Nephron (organoid): ENCODE results near the gene CDV3.

Experiments
- H3K27ac Mint-ChIP-seq, 3 experiments: 2 replicates each; pipeline ENCODE4 v1.8.0; 2020; ENCODE audit warnings: mixed read lengths in 3 of 3, mild to moderate bottlenecking in 2 of 3, moderate library complexity in 1 of 3
- H3K27me3 Mint-ChIP-seq: 2 replicates; pipeline ENCODE4 v1.8.0; 2021; ENCODE audit warnings: low read depth, mild to moderate bottlenecking, moderate library complexity, mixed read lengths
- H3K36me3 Mint-ChIP-seq: 2 replicates; pipeline ENCODE4 v1.8.0; 2020; ENCODE audit warnings: low read depth, mixed read lengths
- H3K4me1 Mint-ChIP-seq: 2 replicates; pipeline ENCODE4 v1.8.0; 2020; ENCODE audit warnings: mixed read lengths
- H3K4me3 Mint-ChIP-seq, 3 experiments: 2 replicates each; pipeline ENCODE4 v1.8.0; 2020; ENCODE audit warnings: mild to moderate bottlenecking in 3 of 3, mixed read lengths in 3 of 3, moderate library complexity in 2 of 3
- H3K9me3 Mint-ChIP-seq: 2 replicates; pipeline ENCODE4 v1.8.0; 2020; ENCODE audit warnings: mixed read lengths
- CTCF ChIP-seq, 3 experiments: fragments of 200-600 bp; sonication (generic); IDR thresholded peaks; one replicate each; pipeline ENCODE4 v1.5.0; 2021; ENCODE audit warnings: antibody characterized with exemption in 3 of 3; ENCODE audit not compliant: unreplicated experiment in 3 of 3

Gene CDV3

GRCh38 chr3:133572158-133573053, 1.1 kb upstream of the CDV3 start:
- H3K36me3 Mint-ChIP-seq, result peaks cover 17% of the 10 kb centered on the region
- TF ChIP-seq CTCF (IDR thresholded peaks at IDR 0.05; ENCODE audit: unreplicated experiment in 3 of 3), result no peak
- H3K27ac Mint-ChIP-seq, result peak overlapping the region; percentile 97 to 99 (median 98)
- peaks cover 44% of the 10 kb centered on the region for H3K4me1 Mint-ChIP-seq
- H3K4me3 Mint-ChIP-seq, result peak overlapping the region; percentile 80 to 81 (median 81)
- H3K9me3 Mint-ChIP-seq, result no peaks in the 10 kb centered on the region
- H3K27me3 Mint-ChIP-seq, result no peaks in the 10 kb centered on the region

GRCh38 chr3:133573054-133573628, 345 bp upstream of the CDV3 start:
- H3K27me3 Mint-ChIP-seq, result no peaks in the 10 kb centered on the region
- H3K4me3 Mint-ChIP-seq, result peak overlapping the region; percentile 80 to 81 (median 81)
- peaks cover 24% of the 10 kb centered on the region for H3K36me3 Mint-ChIP-seq
- peak in 2 of 3 experiments; percentile 12 to 18 for TF ChIP-seq CTCF (IDR thresholded peaks at IDR 0.05; ENCODE audit: unreplicated experiment in 3 of 3)
- no peaks in the 10 kb centered on the region for H3K9me3 Mint-ChIP-seq
- peaks cover 50% of the 10 kb centered on the region for H3K4me1 Mint-ChIP-seq
- peak overlapping the region; percentile 97 to 99 (median 98) for H3K27ac Mint-ChIP-seq

- TF ChIP-seq CTCF (IDR thresholded peaks at IDR 0.05; ENCODE audit: unreplicated experiment in 3 of 3), result no peak
- peak overlapping the region; percentile 87 to 96 (median 95) for H3K4me3 Mint-ChIP-seq
Observed at GRCh38 chr3:133574260-133574881, 885 bp downstream of the CDV3 start.

GRCh38 chr3:133575086-133575485, 1.6 kb downstream of the CDV3 start:
- TF ChIP-seq CTCF (IDR thresholded peaks at IDR 0.05; ENCODE audit: unreplicated experiment in 3 of 3), result no peak
- Mint-ChIP-seq H3K4me3 (peak overlapping the region; percentile 87 to 96 (median 95)), H3K4me1 (peaks cover 55% of the 10 kb centered on the region), H3K36me3 (peaks cover 40% of the 10 kb centered on the region), H3K9me3 (no peaks in the 10 kb centered on the region), H3K27me3 (no peaks in the 10 kb centered on the region), H3K27ac (peak overlapping the region; percentile 92 to 96 (median 95))

More at GRCh38 chr3:133574260-133574881, 885 bp downstream of the CDV3 start:
- Mint-ChIP-seq H3K36me3 (peaks cover 35% of the 10 kb centered on the region), H3K9me3 (no peaks in the 10 kb centered on the region), H3K27me3 (no peaks in the 10 kb centered on the region), H3K27ac (peak overlapping the region; percentile 92 to 99 (median 95)), H3K4me1 (peaks cover 60% of the 10 kb centered on the region)

- Mint-ChIP-seq H3K27me3 (no peaks in the 10 kb centered on the region), H3K36me3 (peaks cover 42% of the 10 kb centered on the region), H3K4me3 (peak overlapping the region; percentile 87 to 95 (median 87)), H3K27ac (peak overlapping the region; percentile 47 to 60 (median 56)), H3K9me3 (no peaks in the 10 kb centered on the region), H3K4me1 (peaks cover 45% of the 10 kb centered on the region)
- TF ChIP-seq CTCF (IDR thresholded peaks at IDR 0.05; ENCODE audit: unreplicated experiment in 3 of 3), result no peak
Observed at GRCh38 chr3:133576169-133576568, 2.7 kb downstream of the CDV3 start.
